B cell (primary cell): ENCODE data around the gene CKAP2. TPM values are rescaled to one million over a fixed set of nuclear protein-coding genes. Genes with fewer than 3 reads are reported as not detected.
"Not testable (repeated sequence)": the region's sequence is repeated elsewhere in the genome, so short reads cannot be mapped to it uniquely, and the experiment has no call there.

Experiments used
- ATAC-seq: fragments of 200-7000 bp; cut with Tn5 transposase; one replicate; pipeline ENCODE4 v1.10.0; 2021; ENCODE audit warnings: low read depth, mild to moderate bottlenecking, moderate number of reproducible peaks, moderate library complexity
- CTCF ChIA-PET: fragments of 350-600 bp; sonication (Branson Sonifier 250); formaldehyde crosslinking; loops from one replicate; lab custom pipeline; 2021; ENCODE audit warnings: antibody characterized with exemption, inconsistent platforms; lab: Charles Lee
- POLR2A ChIA-PET: fragments of 350-600 bp; sonication (Branson Sonifier 250); formaldehyde crosslinking; loops from one replicate; lab custom pipeline; 2021; ENCODE audit warnings: antibody characterized with exemption; lab: Charles Lee
- DNase-seq: peaks from one replicate; pipeline ENCODE4 v3.0.0; 2013
- H2AFZ ChIP-seq: 2 replicates; pipeline ENCODE4 v1.6.1; 2012; ENCODE audit warnings: mild to moderate bottlenecking, low read depth, low read length; ENCODE audit not compliant: insufficient read depth, poor library complexity, severe bottlenecking
- H3K27ac ChIP-seq, 2 donors: 1 replicate in 1 of 2; 2 replicates in 1 of 2; pipeline ENCODE4 v1.5.1; 2012 to 2013; ENCODE audit warnings: low read length in 2 of 2, mild to moderate bottlenecking in 2 of 2, moderate library complexity in 1 of 2
- H3K27me3 ChIP-seq, 4 experiments: fragments of 200-600 bp in 1 of 4; sonication (generic) in 1 of 4; replicated peaks in 1 of 4; 1 replicate in 2 of 4; 2 replicates in 2 of 4; pipeline versions ENCODE4 v1.6.1 to v1.7.0; 2013 to 2016; ENCODE audit warnings: low read length in 3 of 4, mild to moderate bottlenecking in 2 of 4, mixed read lengths in 1 of 4, moderate library complexity in 1 of 4; ENCODE audit not compliant: insufficient read depth in 4 of 4, control insufficient read depth in 3 of 4; ENCODE audit errors: control extremely low read depth in 1 of 4
- H3K36me3 ChIP-seq, 2 experiments: replicated peaks in 1 of 2; 1 replicate in 1 of 2; 2 replicates in 1 of 2; pipeline versions ENCODE4 v1.6.1 to v1.7.1; 2013; ENCODE audit warnings: low read length in 1 of 2; ENCODE audit not compliant: insufficient read depth in 2 of 2, control insufficient read depth in 1 of 2; ENCODE audit errors: control extremely low read depth in 1 of 2, extremely low read depth in 1 of 2
- H3K4me1 ChIP-seq, 2 donors: fragments of 200-600 bp in 1 of 2; sonication (generic) in 1 of 2; 1 replicate in 1 of 2; 2 replicates in 1 of 2; pipeline versions ENCODE4 v1.5.1 to v1.6.1; 2013 to 2017; ENCODE audit warnings: low read length in 2 of 2; ENCODE audit not compliant: control insufficient read depth in 2 of 2, insufficient read depth in 2 of 2
- H3K4me2 ChIP-seq: replicated peaks from 2 replicates; pipeline ENCODE3; 2012; ENCODE audit warnings: mild to moderate bottlenecking, low read depth, low read length; ENCODE audit not compliant: poor library complexity, severe bottlenecking
- H3K4me3 ChIP-seq, 5 experiments: fragments of 200-600 bp in 1 of 5; sonication (generic) in 1 of 5; 1 replicate in 3 of 5; 2 replicates in 2 of 5; pipeline versions ENCODE4 v1.5.1 to v1.7.0; 2011 to 2016; ENCODE audit warnings: low read length in 4 of 5, mild to moderate bottlenecking in 4 of 5, low read depth in 2 of 5, control low read depth in 1 of 5, moderate library complexity in 1 of 5; ENCODE audit not compliant: insufficient read depth in 1 of 5; ENCODE audit errors: control extremely low read depth in 1 of 5, extremely low read depth in 1 of 5
- H3K79me2 ChIP-seq: fragments of 200-600 bp; sonication (generic); one replicate; pipeline ENCODE4 v1.6.0; 2016; ENCODE audit warnings: low read length; ENCODE audit not compliant: control insufficient read depth, insufficient read depth
- H3K9ac ChIP-seq: fragments of 200-600 bp; sonication (generic); 2 replicates; pipeline ENCODE4 v1.6.1; 2017; ENCODE audit warnings: mild to moderate bottlenecking, low read length, moderate library complexity
- H3K9me3 ChIP-seq, 3 donors: one replicate each; pipeline versions ENCODE4 v1.6.1 to v1.7.1; 2013; ENCODE audit warnings: low read length in 2 of 3; ENCODE audit not compliant: control insufficient read depth in 2 of 3, insufficient read depth in 1 of 3; ENCODE audit errors: control extremely low read depth in 1 of 3
- H4K20me1 ChIP-seq: 2 replicates; pipeline ENCODE4 v1.6.0; 2012; ENCODE audit warnings: mild to moderate bottlenecking, low read length; ENCODE audit not compliant: insufficient read depth, control insufficient read depth, poor library complexity, severe bottlenecking
- H3K27ac Mint-ChIP-seq: one replicate; pipeline ENCODE4 v1.8.0; 2021; ENCODE audit warnings: mixed read lengths
- H3K27me3 Mint-ChIP-seq: one replicate; pipeline ENCODE4 v1.8.0; 2021; ENCODE audit warnings: mixed read lengths
- H3K4me1 Mint-ChIP-seq: one replicate; pipeline ENCODE4 v1.8.0; 2021; ENCODE audit warnings: mixed read lengths
- H3K4me3 Mint-ChIP-seq: one replicate; pipeline ENCODE4 v1.8.0; 2021; ENCODE audit warnings: mixed read lengths
- H3K9me3 Mint-ChIP-seq: one replicate; pipeline ENCODE4 v1.8.0; 2022; ENCODE audit warnings: mixed read lengths; ENCODE audit not compliant: insufficient read depth
- CTCF ChIP-seq: fragments of 200-600 bp; IDR thresholded peaks from one replicate; pipeline ENCODE4 v1.8.0; 2022; ENCODE audit warnings: antibody characterized with exemption, mild to moderate bottlenecking
- EZH2 ChIP-seq: IDR thresholded peaks from 2 replicates; pipeline ENCODE4 v1.6.1; 2012; ENCODE audit warnings: borderline replicate concordance, low read depth, mild to moderate bottlenecking, moderate library complexity, low read length; ENCODE audit not compliant: insufficient read depth, poor library complexity, severe bottlenecking
- WGBS: methylation state at CpG from one replicate; pipeline ENCODE4 v1.1.5; 2013; ENCODE audit warnings: missing lambda C conversion rate; ENCODE audit not compliant: insufficient coverage; 5-methylcytosine and 5-hydroxymethylcytosine counted together
- intact Hi-C: fragments of 100-400 bp; cut with micrococcal nuclease; formaldehyde crosslinking; loops from one replicate; pipeline ENCODE4 v1.10.0; 2022
- polyA plus RNA-seq: library from polyadenylated mRNA; depleted of rRNA; stranded (reverse); fragments of >200 nt; gene quantifications from 2 replicates; pipeline ENCODE4 v1.2.3, GENCODE V29; 2012
- total RNA-seq, 2 donors: library from RNA; stranded (reverse); fragments of 120-200 nt in 1 of 2; gene quantifications; 1 replicate in 1 of 2; 2 replicates in 1 of 2; pipeline versions ENCODE4 v1.2.3 to v1.2.4, GENCODE V29; 2013 to 2022

Gene CKAP2
- total and polyA plus RNA-seq, 2 donors (not counting 1 experiment from before 2014, with no cell fraction given) = 5.4 to 22.1 TPM

DNA sequence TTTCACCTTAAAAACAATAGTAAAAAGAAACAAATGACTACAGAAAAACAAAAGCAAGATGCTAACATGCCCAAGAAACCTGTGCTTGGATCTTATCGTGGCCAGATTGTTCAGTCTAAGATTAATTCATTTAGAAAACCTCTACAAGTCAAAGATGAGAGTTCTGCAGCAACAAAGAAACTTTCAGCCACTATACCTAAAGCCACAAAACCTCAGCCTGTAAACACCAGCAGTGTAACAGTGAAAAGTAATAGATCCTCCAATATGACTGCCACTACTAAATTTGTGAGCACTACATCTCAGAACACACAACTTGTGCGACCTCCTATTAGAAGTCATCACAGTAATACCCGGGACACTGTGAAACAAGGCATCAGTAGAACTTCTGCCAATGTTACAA is 6.0 kb downstream of the CKAP2 start:
- peaks cover 9% of the 10 kb centered on the region for H3K4me1 Mint-ChIP-seq
- POLR2A ChIA-PET = no interaction called here
- DNase-seq = no peak

GRCh38 chr13:52463526-52463925 is 8.2 kb downstream of the CKAP2 start:
- Histone ChIP-seq H3K27ac (no peak overlapping the region), H3K9ac (no peak overlapping the region), H3K36me3 (peaks cover 4 to 48% of the 10 kb centered on the region in 2 experiments), H3K27me3 (no peaks in the 10 kb centered on the region), H3K9me3 (no peaks in the 10 kb centered on the region), H3K4me3 (no peak overlapping the region), H2AFZ (no peak overlapping the region), H4K20me1 (no peaks in the 10 kb centered on the region), H3K79me2 (peaks cover 34% of the 10 kb centered on the region), H3K4me1 (no peaks in the 10 kb centered on the region), H3K4me2 (no peak overlapping the region)
- H3K4me3 Mint-ChIP-seq = no peak overlapping the region
- DNase-seq (no peak), ATAC-seq (no peak)
- 100% methylated on average over 1 of the region's 4 CpGs for WGBS
- H3K27ac Mint-ChIP-seq = no peak overlapping the region
- H3K4me1 Mint-ChIP-seq = peaks cover 5% of the 10 kb centered on the region
- no peak for TF ChIP-seq CTCF
- TF ChIP-seq EZH2 = no peak
- ChIA-PET POLR2A (no interaction called here), CTCF (no interaction called here)
- no peaks in the 10 kb centered on the region for H3K27me3 Mint-ChIP-seq
- intact Hi-C loops = no loop called here
- no peaks in the 10 kb centered on the region for H3K9me3 Mint-ChIP-seq

More for the DNA sequence above, 6.0 kb downstream of the CKAP2 start:
- H3K36me3 ChIP-seq = peaks cover 4 to 48% of the 10 kb centered on the region in 2 experiments
- H3K4me3 ChIP-seq = no peak overlapping the region
- peaks cover 50% of the 10 kb centered on the region for H3K79me2 ChIP-seq
- 90% methylated on average over 2 of the region's 3 CpGs for WGBS
- intact Hi-C loops = no loop called here
- H4K20me1 ChIP-seq = peaks cover 6% of the 10 kb centered on the region
- no peaks in the 10 kb centered on the region for H3K27me3 Mint-ChIP-seq
- H3K9me3 ChIP-seq = no peaks in the 10 kb centered on the region
- TF ChIP-seq CTCF = no peak
- no peak for TF ChIP-seq EZH2
- H3K9ac ChIP-seq = no peak overlapping the region
- no peaks in the 10 kb centered on the region for H3K9me3 Mint-ChIP-seq
- H3K4me1 ChIP-seq = peaks cover 2 to 5% of the 10 kb centered on the region in 2 donors
- no peak overlapping the region for H3K27ac Mint-ChIP-seq
- H2AFZ ChIP-seq = no peak overlapping the region
- no peaks in the 10 kb centered on the region for H3K27me3 ChIP-seq
- no peak overlapping the region for H3K4me3 Mint-ChIP-seq
- H3K4me2 ChIP-seq = no peak overlapping the region
- CTCF ChIA-PET = interaction anchor here (1.6 to 1.7 kb wide), 2 partner anchors 10 to 13 kb away, joined by 3 to 7 read pairs; partner anchors contain the start of gene VPS36
- ATAC-seq = no peak
- no peak overlapping the region for H3K27ac ChIP-seq

DNA sequence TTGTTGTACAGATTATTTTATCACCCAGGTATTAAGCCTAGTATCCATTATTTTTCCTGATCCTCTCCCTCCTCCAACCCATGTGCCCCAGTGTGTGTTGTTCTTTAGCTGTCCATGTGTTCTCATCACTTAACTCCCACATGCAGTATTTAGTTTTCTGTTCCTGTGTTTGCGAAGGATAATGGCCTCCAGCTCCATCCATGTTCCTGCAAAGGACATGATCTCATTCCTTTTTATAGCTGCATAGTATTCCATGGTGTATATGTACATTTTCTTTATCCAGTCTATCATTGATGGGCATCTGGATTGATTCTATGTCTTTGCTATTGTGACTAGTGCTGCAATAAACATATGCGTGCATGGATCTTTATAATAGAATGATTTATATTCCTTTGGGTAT is 13.2 kb downstream of the CKAP2 start:
- H3K27ac ChIP-seq, DNase-seq, H3K9me3 ChIP-seq, H3K79me2 ChIP-seq, H3K27ac Mint-ChIP-seq, H3K4me1 Mint-ChIP-seq, H2AFZ ChIP-seq, H3K4me1 ChIP-seq, H3K4me2 ChIP-seq, H3K27me3 ChIP-seq, H3K9me3 Mint-ChIP-seq, H3K4me3 Mint-ChIP-seq, intact Hi-C loops, H3K4me3 ChIP-seq, H3K9ac ChIP-seq, H4K20me1 ChIP-seq, H3K27me3 Mint-ChIP-seq, ATAC-seq, POLR2A ChIA-PET: not testable (repeated sequence)
- WGBS = no CpG with 5 or more reads among the region's 2 CpGs
- H3K36me3 ChIP-seq = peaks cover 5 to 37% of the 10 kb centered on the region in 2 experiments
- CTCF ChIA-PET = interaction anchor here (1.7 kb wide), 1 partner anchor 18 kb away, joined by 5 read pairs; the partner anchor contains the start of gene VPS36
